Measurements from ENCODE around the gene MAMLD1.

GRCh38 chrX:150451953-150452352 is 88.8 kb downstream of the MAMLD1 start:
- TF ChIP-seq, protein P1, sequence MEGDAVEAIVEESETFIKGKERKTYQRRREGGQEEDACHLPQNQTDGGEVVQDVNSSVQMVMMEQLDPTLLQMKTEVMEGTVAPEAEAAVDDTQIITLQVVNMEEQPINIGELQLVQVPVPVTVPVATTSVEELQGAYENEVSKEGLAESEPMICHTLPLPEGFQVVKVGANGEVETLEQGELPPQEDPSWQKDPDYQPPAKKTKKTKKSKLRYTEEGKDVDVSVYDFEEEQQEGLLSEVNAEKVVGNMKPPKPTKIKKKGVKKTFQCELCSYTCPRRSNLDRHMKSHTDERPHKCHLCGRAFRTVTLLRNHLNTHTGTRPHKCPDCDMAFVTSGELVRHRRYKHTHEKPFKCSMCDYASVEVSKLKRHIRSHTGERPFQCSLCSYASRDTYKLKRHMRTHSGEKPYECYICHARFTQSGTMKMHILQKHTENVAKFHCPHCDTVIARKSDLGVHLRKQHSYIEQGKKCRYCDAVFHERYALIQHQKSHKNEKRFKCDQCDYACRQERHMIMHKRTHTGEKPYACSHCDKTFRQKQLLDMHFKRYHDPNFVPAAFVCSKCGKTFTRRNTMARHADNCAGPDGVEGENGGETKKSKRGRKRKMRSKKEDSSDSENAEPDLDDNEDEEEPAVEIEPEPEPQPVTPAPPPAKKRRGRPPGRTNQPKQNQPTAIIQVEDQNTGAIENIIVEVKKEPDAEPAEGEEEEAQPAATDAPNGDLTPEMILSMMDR (IDR thresholded peaks at IDR 0.05) = no peak
- no peak for TF ChIP-seq POLR2A (IDR thresholded peaks at IDR 0.05)
